CD4-positive, alpha-beta memory T cell (primary cell): ENCODE results near the gene MYO7A. TPM values are rescaled to one million over a fixed set of nuclear protein-coding genes. Genes with fewer than 3 reads are reported as not detected.

Experiments used
- CTCF ChIA-PET: fragments of 350-600 bp; sonication (Branson Sonifier 250); formaldehyde crosslinking; loops from one replicate; lab custom pipeline; 2021; ENCODE audit warnings: inconsistent platforms; ENCODE audit not compliant: partially characterized antibody; lab: Charles Lee
- POLR2A ChIA-PET: fragments of 350-600 bp; sonication (Branson Sonifier 250); formaldehyde crosslinking; loops from one replicate; lab custom pipeline; 2021; ENCODE audit not compliant: partially characterized antibody; lab: Charles Lee
- DNase-seq, 5 donors: peaks; one replicate each; pipeline versions ENCODE4 v3.0.0 to v3.0.0-alpha.2; 2020 to 2022; ENCODE audit warnings: mixed read lengths in 1 of 5
- H3K27ac ChIP-seq: one replicate; pipeline ENCODE4 v1.7.0; 2013; ENCODE audit warnings: low read depth, low read length
- H3K27me3 ChIP-seq: 2 replicates; pipeline ENCODE4 v1.7.0; 2013; ENCODE audit warnings: mild to moderate bottlenecking, low read length, moderate library complexity; ENCODE audit not compliant: insufficient read depth
- H3K36me3 ChIP-seq: 2 replicates; pipeline ENCODE4 v1.7.0; 2013; ENCODE audit warnings: mild to moderate bottlenecking, low read length, moderate library complexity; ENCODE audit not compliant: insufficient read depth
- H3K4me1 ChIP-seq: 2 replicates; pipeline ENCODE4 v1.7.0; 2013; ENCODE audit warnings: mild to moderate bottlenecking, low read length, moderate library complexity; ENCODE audit not compliant: insufficient read depth
- H3K4me3 ChIP-seq, 2 donors: one replicate each; pipeline ENCODE4 v1.7.0; 2013; ENCODE audit warnings: low read length in 2 of 2, mild to moderate bottlenecking in 1 of 2
- H3K9me3 ChIP-seq, 2 donors: one replicate each; pipeline ENCODE4 v1.7.0; 2013; ENCODE audit warnings: low read length in 2 of 2, control low read depth in 1 of 2; ENCODE audit not compliant: control insufficient read depth in 1 of 2
- H3K27ac Mint-ChIP-seq, 7 donors: one replicate each; pipeline ENCODE4 v1.8.0; 2020 to 2021; ENCODE audit warnings: mixed read lengths in 7 of 7, mild to moderate bottlenecking in 6 of 7, inconsistent platforms in 3 of 7, moderate library complexity in 3 of 7
- H3K27me3 Mint-ChIP-seq, 2 donors: one replicate each; pipeline ENCODE4 v1.8.0; 2020 to 2021; ENCODE audit warnings: mixed read lengths in 2 of 2
- H3K36me3 Mint-ChIP-seq, 2 donors: one replicate each; pipeline ENCODE4 v1.8.0; 2020 to 2021; ENCODE audit warnings: mixed read lengths in 2 of 2, inconsistent platforms in 1 of 2, mild to moderate bottlenecking in 1 of 2
- H3K4me1 Mint-ChIP-seq, 4 donors: one replicate each; pipeline ENCODE4 v1.8.0; 2020 to 2021; ENCODE audit warnings: mixed read lengths in 4 of 4, mild to moderate bottlenecking in 1 of 4
- H3K4me3 Mint-ChIP-seq, 8 donors: one replicate each; pipeline ENCODE4 v1.8.0; 2020 to 2021; ENCODE audit warnings: mixed read lengths in 8 of 8, mild to moderate bottlenecking in 7 of 8, moderate library complexity in 6 of 8, inconsistent platforms in 3 of 8
- H3K9me3 Mint-ChIP-seq, 8 donors: one replicate each; pipeline ENCODE4 v1.8.0; 2020 to 2021; ENCODE audit warnings: mixed read lengths in 8 of 8, mild to moderate bottlenecking in 5 of 8, inconsistent platforms in 3 of 8, moderate library complexity in 1 of 8
- intact Hi-C: fragments of 100-400 bp; cut with micrococcal nuclease; formaldehyde crosslinking; loops from one replicate; pipeline ENCODE4 v1.15.1; 2023
- polyA plus RNA-seq, 2 donors: library from polyadenylated mRNA; unstranded; fragments of 300-500 nt; fragmentation: Illumina TruSeq; gene quantifications; one replicate each; pipeline ENCODE4 v1.2.3, GENCODE V29; 2021
- total RNA-seq, 2 experiments: library from RNA; stranded (reverse); gene quantifications; one replicate each; pipeline ENCODE4 v1.2.3, GENCODE V29; 2021

The MYO7A gene
- total and polyA plus RNA-seq, 4 experiments from 2014 or later: 0.20 to 0.47 (median 0.24) TPM; not detected in 1

GRCh38 chr11:77187776-77188632, 60.0 kb downstream of the MYO7A start:
- H3K27ac ChIP-seq: no peak overlapping the region
- peaks cover 0 to 10% (median 4%) of the 10 kb centered on the region in 4 donors for H3K4me1 Mint-ChIP-seq
- CTCF ChIA-PET: interaction anchor here (0.9 to 4.8 kb wide), 14 partner anchors 8 to 431 kb away, joined by 3 to 89 read pairs (median 4); partner anchors contain the start of gene MYO7A
- POLR2A ChIA-PET: interaction anchor here (1.4 kb wide), 1 partner anchor 61 kb away, joined by 5 read pairs; no protein-coding TSS in a partner anchor
- no peaks in the 10 kb centered on the region for H3K27me3 ChIP-seq
- H3K27ac Mint-ChIP-seq: peak overlapping the region in 2 of 7 donors; percentile 0 to 21
- H3K9me3 ChIP-seq: no peaks in the 10 kb centered on the region
- no peak overlapping the region for H3K4me3 Mint-ChIP-seq
- H3K4me3 ChIP-seq: no peak overlapping the region
- no peaks in the 10 kb centered on the region for H3K36me3 Mint-ChIP-seq
- DNase-seq: peak in 4 of 5 donors; percentile 45 to 57 (median 54)
- H3K27me3 Mint-ChIP-seq: no peaks in the 10 kb centered on the region
- intact Hi-C loops: loop anchor here (5.0 kb wide), 1 partner anchor 429 kb away; no protein-coding TSS in a partner anchor
- no peaks in the 10 kb centered on the region for H3K9me3 Mint-ChIP-seq
- peaks cover 6% of the 10 kb centered on the region for H3K4me1 ChIP-seq
- H3K36me3 ChIP-seq: no peaks in the 10 kb centered on the region

- H3K9me3 ChIP-seq: no peaks in the 10 kb centered on the region
- Mint-ChIP-seq H3K27ac (peak overlapping the region in 2 of 7 donors; percentile 0 to 21), H3K4me3 (no peak overlapping the region), H3K36me3 (no peaks in the 10 kb centered on the region), H3K27me3 (no peaks in the 10 kb centered on the region), H3K9me3 (no peaks in the 10 kb centered on the region), H3K4me1 (peaks cover 0 to 10% (median 4%) of the 10 kb centered on the region in 4 donors)
- ChIA-PET POLR2A (no interaction called here), CTCF (interaction anchor here (1.0 to 4.8 kb wide), 7 partner anchors 10 to 431 kb away, joined by 3 to 89 read pairs (median 5); partner anchors contain the start of gene MYO7A)
- H3K4me1 ChIP-seq: peaks cover 6% of the 10 kb centered on the region
- no peak overlapping the region for H3K4me3 ChIP-seq
- DNase-seq: no peak
- H3K27me3 ChIP-seq: no peaks in the 10 kb centered on the region
- no peak overlapping the region for H3K27ac ChIP-seq
- no peaks in the 10 kb centered on the region for H3K36me3 ChIP-seq
- intact Hi-C loops: loop anchor here (5.0 kb wide), 1 partner anchor 428 kb away; no protein-coding TSS in a partner anchor
Measured at GRCh38 chr11:77188633-77189491, 60.8 kb downstream of the MYO7A start.

- no peaks in the 10 kb centered on the region for H3K27me3 Mint-ChIP-seq
- ChIA-PET POLR2A (no interaction called here), CTCF (interaction anchor here (1.2 to 4.8 kb wide), 2 partner anchors 43 to 61 kb away, joined by 3 to 89 read pairs; partner anchors contain the start of gene MYO7A)
- peaks cover 0 to 10% (median 4%) of the 10 kb centered on the region in 4 donors for H3K4me1 Mint-ChIP-seq
- no peak overlapping the region for H3K27ac Mint-ChIP-seq
- Histone ChIP-seq H3K9me3 (no peaks in the 10 kb centered on the region), H3K4me1 (peaks cover 6% of the 10 kb centered on the region), H3K4me3 (no peak overlapping the region), H3K27me3 (no peaks in the 10 kb centered on the region), H3K27ac (no peak overlapping the region), H3K36me3 (no peaks in the 10 kb centered on the region)
- no peak overlapping the region for H3K4me3 Mint-ChIP-seq
- DNase-seq: no peak
- H3K9me3 Mint-ChIP-seq: no peaks in the 10 kb centered on the region
- no peaks in the 10 kb centered on the region for H3K36me3 Mint-ChIP-seq
- intact Hi-C loops: loop anchor here (5.0 kb wide), 1 partner anchor 428 kb away; no protein-coding TSS in a partner anchor
Measured at GRCh38 chr11:77189588-77190210, 61.7 kb downstream of the MYO7A start.

- ChIA-PET CTCF (interaction anchor here (0.8 to 4.8 kb wide), 2 partner anchors 62 to 63 kb away, joined by 3 to 89 read pairs; partner anchors contain the start of gene MYO7A), POLR2A (no interaction called here)
- H3K27me3 Mint-ChIP-seq: no peaks in the 10 kb centered on the region
- Histone ChIP-seq H3K27ac (no peak overlapping the region), H3K4me3 (no peak overlapping the region), H3K36me3 (no peaks in the 10 kb centered on the region), H3K4me1 (peaks cover 6% of the 10 kb centered on the region), H3K27me3 (no peaks in the 10 kb centered on the region), H3K9me3 (no peaks in the 10 kb centered on the region)
- DNase-seq: no peak
- H3K27ac Mint-ChIP-seq: no peak overlapping the region
- H3K4me1 Mint-ChIP-seq: peaks cover 0 to 10% (median 4%) of the 10 kb centered on the region in 4 donors
- intact Hi-C loops: no loop called here
- no peaks in the 10 kb centered on the region for H3K9me3 Mint-ChIP-seq
- H3K36me3 Mint-ChIP-seq: no peaks in the 10 kb centered on the region
- H3K4me3 Mint-ChIP-seq: no peak overlapping the region
Measured at GRCh38 chr11:77190331-77191075, 62.5 kb downstream of the MYO7A start.

GRCh38 chr11:77191429-77191822, 63.4 kb downstream of the MYO7A start:
- H3K4me3 ChIP-seq: no peak overlapping the region
- Mint-ChIP-seq H3K27ac (no peak overlapping the region), H3K4me1 (peaks cover 0 to 9% (median 4%) of the 10 kb centered on the region in 4 donors), H3K9me3 (no peaks in the 10 kb centered on the region), H3K4me3 (no peak overlapping the region), H3K27me3 (no peaks in the 10 kb centered on the region), H3K36me3 (no peaks in the 10 kb centered on the region)
- H3K4me1 ChIP-seq: peaks cover 6% of the 10 kb centered on the region
- no peaks in the 10 kb centered on the region for H3K36me3 ChIP-seq
- no peaks in the 10 kb centered on the region for H3K27me3 ChIP-seq
- CTCF ChIA-PET: interaction anchor here (0.8 kb wide), 1 partner anchor 64 kb away, joined by 3 read pairs; no protein-coding TSS in a partner anchor
- H3K9me3 ChIP-seq: no peaks in the 10 kb centered on the region
- POLR2A ChIA-PET: no interaction called here
- no peak overlapping the region for H3K27ac ChIP-seq
- no peak for DNase-seq
- intact Hi-C loops: no loop called here

- Histone ChIP-seq H3K4me3 (no peak overlapping the region), H3K9me3 (no peaks in the 10 kb centered on the region), H3K27me3 (no peaks in the 10 kb centered on the region), H3K36me3 (no peaks in the 10 kb centered on the region), H3K4me1 (peaks cover 6% of the 10 kb centered on the region), H3K27ac (no peak overlapping the region)
- ChIA-PET CTCF (no interaction called here), POLR2A (no interaction called here)
- intact Hi-C loops: loop anchor here (1.0 kb wide), 1 partner anchor 356 kb away; no protein-coding TSS in a partner anchor
- Mint-ChIP-seq H3K9me3 (no peaks in the 10 kb centered on the region), H3K27me3 (no peaks in the 10 kb centered on the region), H3K27ac (no peak overlapping the region), H3K4me3 (no peak overlapping the region), H3K36me3 (no peaks in the 10 kb centered on the region), H3K4me1 (peaks cover 0 to 6% (median under 1%) of the 10 kb centered on the region in 4 donors)
- DNase-seq: peak in 4 of 5 donors; percentile 15 to 54 (median 22)
Measured at GRCh38 chr11:77191823-77192495, 63.9 kb downstream of the MYO7A start.
